Activated naive CD8-positive, alpha-beta T cell treated with anti-CD3 and anti-CD28 coated beads, Interleukin-2, amount 10 ng/mL, durations not matched to agents 7 days and 5 days (primary cell): ENCODE data around the gene ZMYND8. TPM values are rescaled to one million over a fixed set of nuclear protein-coding genes. Genes with fewer than 3 reads are reported as not detected.

Source experiments
- ATAC-seq: fragments of 150-1000 bp; cut with Tn5 transposase; one replicate; pipeline ENCODE4 v1.10.0; 2021; ENCODE audit warnings: low read depth, moderate library complexity
- POLR2A ChIA-PET: fragments of 350-600 bp; sonication (Branson Sonifier 250); formaldehyde crosslinking; loops from one replicate; lab custom pipeline; 2021; ENCODE audit warnings: antibody characterized with exemption; lab: Charles Lee
- DNase-seq: peaks from one replicate; pipeline ENCODE4 v3.0.0; 2021
- H3K27ac Mint-ChIP-seq: one replicate; pipeline ENCODE4 v1.8.0; 2022; ENCODE audit warnings: mild to moderate bottlenecking, mixed read lengths
- H3K27me3 Mint-ChIP-seq: one replicate; pipeline ENCODE4 v1.8.0; 2022; ENCODE audit warnings: mild to moderate bottlenecking, moderate library complexity, mixed read lengths
- H3K36me3 Mint-ChIP-seq: one replicate; pipeline ENCODE4 v1.8.0; 2021; ENCODE audit warnings: mild to moderate bottlenecking, mixed read lengths
- H3K4me1 Mint-ChIP-seq: one replicate; pipeline ENCODE4 v1.8.0; 2021; ENCODE audit warnings: mixed read lengths
- H3K4me3 Mint-ChIP-seq: one replicate; pipeline ENCODE4 v1.8.0; 2022; ENCODE audit warnings: mild to moderate bottlenecking, moderate library complexity, mixed read lengths
- H3K9me3 Mint-ChIP-seq: one replicate; pipeline ENCODE4 v1.8.0; 2021; ENCODE audit warnings: mixed read lengths
- total RNA-seq, 2 experiments: library from RNA; stranded (reverse); gene quantifications; one replicate each; pipeline ENCODE4 v1.2.3, GENCODE V29; 2021

Gene ZMYND8
- total RNA-seq, 2 experiments from 2014 or later: 51.0 to 51.5 TPM

DNA sequence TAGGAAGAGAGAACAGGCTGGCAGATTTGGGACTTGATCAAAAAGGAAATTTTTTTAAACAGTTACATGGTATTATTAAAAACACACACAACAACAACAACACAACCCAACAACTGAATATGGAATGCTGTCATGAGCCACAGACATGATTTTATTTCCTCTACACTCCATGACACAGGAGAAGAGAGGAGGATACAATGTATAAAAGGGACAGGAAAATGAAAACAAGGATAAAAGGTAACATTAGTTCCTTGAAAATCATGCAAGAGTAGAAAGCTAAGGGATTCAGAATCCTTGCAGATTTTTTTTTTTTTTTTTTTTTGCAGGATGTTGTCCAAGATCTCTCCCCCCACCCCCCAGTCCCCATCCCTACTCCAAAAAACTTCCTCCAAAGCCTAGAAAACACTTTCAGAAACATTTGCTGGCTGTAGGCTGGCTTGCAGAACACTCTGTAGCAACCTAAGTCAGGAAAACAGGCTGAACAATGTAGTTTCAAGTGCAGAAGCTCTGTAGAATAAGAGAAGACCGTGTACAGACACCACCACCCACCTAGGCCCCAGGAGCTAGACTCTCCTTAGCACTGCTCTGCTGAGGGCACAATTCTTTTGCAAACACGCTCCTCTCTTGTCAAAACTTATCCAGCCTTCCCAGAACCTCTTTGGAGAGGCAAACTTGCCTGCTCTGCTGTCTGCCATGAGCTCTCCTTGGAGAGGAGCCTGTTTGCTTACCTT is 845 bp downstream of the ZMYND8 start:
- no peaks in the 10 kb centered on the region for H3K27me3 Mint-ChIP-seq

DNA sequence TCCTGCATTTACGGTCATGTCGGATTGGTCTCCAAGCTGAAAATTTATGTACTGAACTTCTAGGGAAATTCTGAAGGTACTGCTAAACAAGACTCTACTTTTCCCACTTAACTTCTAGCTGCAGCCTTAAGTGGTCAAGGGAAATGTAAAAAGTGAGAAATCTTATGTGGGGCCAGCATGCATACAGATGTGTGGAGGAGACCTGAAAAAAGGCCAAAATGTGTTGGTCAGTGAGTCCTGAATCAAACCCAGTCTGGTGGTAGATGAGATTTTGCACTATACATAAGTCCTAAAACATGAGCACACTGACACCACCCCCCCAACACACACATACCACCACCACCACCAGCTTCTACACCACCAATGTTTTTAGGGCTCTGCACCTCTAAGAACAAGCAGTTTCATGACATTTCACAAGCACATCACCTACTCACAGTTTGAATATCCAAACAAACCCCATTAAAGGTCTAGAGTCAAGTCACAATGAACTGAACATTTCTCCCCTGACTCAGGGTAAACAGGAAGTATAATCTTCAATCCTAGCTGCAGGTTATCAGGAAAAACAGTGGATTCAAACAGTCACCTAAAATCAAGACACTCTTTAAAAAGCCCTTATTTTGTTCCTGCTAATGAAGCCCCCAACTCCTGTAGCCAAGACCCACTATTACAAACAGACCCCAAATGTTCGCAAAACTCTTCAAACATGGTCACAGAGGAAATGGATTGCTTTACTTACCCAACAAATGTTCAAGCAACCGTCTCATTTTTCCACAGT is 1.6 kb downstream of the ZMYND8 start:
- peaks cover 24% of the 10 kb centered on the region for H3K36me3 Mint-ChIP-seq
- H3K9me3 Mint-ChIP-seq: no peaks in the 10 kb centered on the region
- peak overlapping the region; percentile 99 for H3K27ac Mint-ChIP-seq
- no peaks in the 10 kb centered on the region for H3K27me3 Mint-ChIP-seq
- H3K4me1 Mint-ChIP-seq: peaks cover 47% of the 10 kb centered on the region
- no peak for DNase-seq
- POLR2A ChIA-PET: interaction anchor here (0.5 to 3.7 kb wide), 6 partner anchors 10 to 1650 kb away, joined by 3 to 27 read pairs (median 11); partner anchors contain the start of gene NCOA3
- H3K4me3 Mint-ChIP-seq: no peak overlapping the region
- ATAC-seq: no peak

More for the DNA sequence above, 845 bp downstream of the ZMYND8 start:
- Mint-ChIP-seq H3K4me1 (peaks cover 47% of the 10 kb centered on the region), H3K36me3 (peaks cover 24% of the 10 kb centered on the region), H3K4me3 (no peak overlapping the region), H3K9me3 (no peaks in the 10 kb centered on the region), H3K27ac (peak overlapping the region; percentile 99)
- ATAC-seq: no peak
- DNase-seq: no peak
- POLR2A ChIA-PET: interaction anchor here (0.5 to 3.7 kb wide), 18 partner anchors 8 to 1691 kb away, joined by 3 to 27 read pairs (median 4); partner anchors contain the start of genes CSE1L and NCOA3

DNA sequence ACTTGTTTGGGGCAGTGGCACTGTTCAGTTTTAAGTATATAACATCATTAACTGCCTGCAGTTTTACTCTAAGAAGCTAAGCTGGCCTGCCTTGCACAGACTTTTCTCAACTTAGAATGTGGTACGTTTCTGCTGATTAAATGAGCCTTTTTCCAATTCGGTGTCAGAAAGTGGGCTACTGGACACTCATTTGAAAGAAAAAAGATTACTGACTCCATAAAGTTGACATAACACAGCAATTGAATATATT is 2.1 kb downstream of the ZMYND8 start:
- H3K9me3 Mint-ChIP-seq: no peaks in the 10 kb centered on the region
- DNase-seq (no peak), ATAC-seq (no peak)
- no peak overlapping the region for H3K4me3 Mint-ChIP-seq
- peaks cover 24% of the 10 kb centered on the region for H3K36me3 Mint-ChIP-seq
- H3K27me3 Mint-ChIP-seq: no peaks in the 10 kb centered on the region
- peak overlapping the region; percentile 99 for H3K27ac Mint-ChIP-seq
- peaks cover 47% of the 10 kb centered on the region for H3K4me1 Mint-ChIP-seq
- POLR2A ChIA-PET: interaction anchor here (1.0 to 3.7 kb wide), 3 partner anchors 11 to 80 kb away, joined by 4 to 20 read pairs (median 5); no protein-coding TSS in a partner anchor

DNA sequence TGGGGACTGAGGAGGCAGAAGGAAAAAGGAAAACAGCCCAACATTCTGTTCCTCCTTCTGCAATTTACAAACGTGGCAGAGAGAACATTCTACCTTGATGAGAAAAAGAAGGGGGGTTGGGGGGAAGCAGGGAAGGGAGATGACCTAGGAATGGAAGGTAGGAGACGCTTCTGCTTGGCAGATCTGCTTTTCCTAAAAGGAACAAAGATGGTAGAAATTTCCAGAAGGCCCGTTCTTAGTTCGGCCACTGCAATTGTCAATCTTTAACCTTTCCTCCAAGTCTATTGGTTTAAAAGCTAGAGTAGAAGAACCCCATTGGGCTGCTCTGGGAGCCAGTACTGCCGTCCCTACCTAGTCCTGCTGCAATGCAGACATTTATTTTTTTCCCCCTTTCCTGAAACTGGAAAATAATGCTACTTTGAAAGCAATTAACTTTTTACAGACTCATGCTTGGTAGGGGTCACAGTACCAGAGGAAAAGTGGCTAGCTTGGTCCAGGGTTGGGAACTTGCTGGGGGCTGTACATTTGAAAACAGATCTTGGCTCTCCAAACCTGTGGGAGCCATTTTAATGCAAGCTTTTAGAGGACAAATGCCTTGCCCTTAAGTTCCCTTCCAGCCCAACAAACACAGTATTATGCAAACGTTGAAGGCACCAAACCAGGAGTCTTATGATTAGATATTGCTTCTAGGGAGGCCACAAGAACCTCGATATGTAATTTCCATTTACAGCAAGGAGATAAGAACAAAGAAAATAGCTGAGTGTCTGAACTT is 2.6 kb downstream of the ZMYND8 start:
- DNase-seq (no peak), ATAC-seq (no peak)
- peak overlapping the region; percentile 99 for H3K27ac Mint-ChIP-seq
- no peaks in the 10 kb centered on the region for H3K27me3 Mint-ChIP-seq
- H3K4me3 Mint-ChIP-seq: no peak overlapping the region
- peaks cover 24% of the 10 kb centered on the region for H3K36me3 Mint-ChIP-seq
- H3K4me1 Mint-ChIP-seq: peaks cover 44% of the 10 kb centered on the region
- no peaks in the 10 kb centered on the region for H3K9me3 Mint-ChIP-seq
- POLR2A ChIA-PET: interaction anchor here (1.0 to 3.7 kb wide), 2 partner anchors 11 to 26 kb away, joined by 5 to 20 read pairs; no protein-coding TSS in a partner anchor

DNA sequence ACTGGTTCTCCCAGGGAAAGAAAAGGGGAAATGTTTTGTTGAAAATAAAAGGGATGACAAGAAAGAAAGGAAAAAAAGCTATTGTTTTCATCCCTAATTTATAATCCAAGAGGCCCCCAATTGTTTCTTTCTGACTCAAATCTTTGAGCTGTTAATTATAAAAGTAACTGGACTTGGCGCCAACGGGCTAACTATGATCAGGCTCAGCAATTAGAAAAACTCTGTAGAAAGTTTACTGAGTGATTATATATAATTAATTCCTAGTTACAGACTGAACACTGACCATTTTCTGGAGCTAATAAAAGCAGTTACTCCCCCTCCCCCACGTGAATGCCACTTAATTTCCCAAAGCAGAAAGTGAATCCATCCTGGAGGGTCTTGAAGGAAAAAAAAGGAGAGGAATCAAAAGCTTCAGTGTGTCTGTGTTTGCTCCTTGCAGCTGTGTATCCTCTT is 3.2 kb downstream of the ZMYND8 start:
- H3K27me3 Mint-ChIP-seq: no peaks in the 10 kb centered on the region
- no peak for ATAC-seq
- peaks cover 40% of the 10 kb centered on the region for H3K4me1 Mint-ChIP-seq
- H3K9me3 Mint-ChIP-seq: no peaks in the 10 kb centered on the region
- H3K36me3 Mint-ChIP-seq: peaks cover 24% of the 10 kb centered on the region
- H3K27ac Mint-ChIP-seq: peak overlapping the region; percentile 40
- POLR2A ChIA-PET: interaction anchor here (0.7 to 1.0 kb wide), 2 partner anchors 11 to 27 kb away, joined by 3 to 5 read pairs; no protein-coding TSS in a partner anchor
- no peak overlapping the region for H3K4me3 Mint-ChIP-seq
- DNase-seq: no peak

DNA sequence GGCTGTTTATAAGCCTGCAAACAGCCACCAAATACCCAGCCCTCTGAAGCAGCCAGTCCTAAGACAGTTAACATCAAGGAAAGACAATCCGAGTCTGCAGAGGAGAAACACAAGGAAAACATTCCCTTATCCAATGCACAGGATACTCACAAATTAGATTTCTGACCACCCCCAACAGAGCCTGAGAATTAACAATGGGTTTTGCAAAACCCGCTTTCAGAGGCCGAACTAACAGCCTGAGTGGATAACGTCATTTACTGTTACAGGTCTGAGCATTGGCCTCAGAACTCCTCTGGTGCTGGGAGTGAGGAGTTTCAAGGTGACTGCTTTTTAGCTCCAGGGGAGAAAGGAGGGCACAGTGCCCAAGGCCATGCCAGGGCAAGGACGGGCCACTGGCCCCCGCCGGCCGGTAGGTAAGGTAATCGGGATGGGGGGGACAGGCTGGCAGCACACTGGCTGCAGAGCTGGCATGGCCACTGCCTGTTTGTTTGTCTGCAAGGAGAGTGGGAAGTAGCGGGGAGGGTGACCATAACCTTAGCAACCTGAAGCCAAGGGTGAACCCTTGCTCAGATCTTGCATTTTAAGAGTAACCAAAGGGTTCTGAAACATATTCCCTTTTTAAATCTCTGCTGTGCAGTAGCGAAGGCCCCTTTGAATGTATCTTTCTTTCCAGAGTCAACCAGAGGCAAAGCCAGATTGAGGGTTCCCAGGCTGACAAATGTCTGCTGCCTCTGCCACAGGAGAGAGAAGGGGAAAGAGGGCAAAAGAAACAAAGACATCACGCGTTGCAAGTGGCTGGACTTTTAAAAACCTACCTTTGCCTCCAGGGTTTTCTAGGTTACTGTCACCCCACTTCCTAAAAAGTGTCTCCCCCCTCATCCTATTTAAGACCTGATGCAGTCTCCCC is 3.9 kb downstream of the ZMYND8 start:
- POLR2A ChIA-PET: interaction anchor here (0.7 to 1.4 kb wide), 2 partner anchors 12 to 31 kb away, joined by 3 read pairs; no protein-coding TSS in a partner anchor
- ATAC-seq (no peak), DNase-seq (no peak)
- Mint-ChIP-seq H3K4me1 (peaks cover 39% of the 10 kb centered on the region), H3K4me3 (no peak overlapping the region), H3K9me3 (no peaks in the 10 kb centered on the region), H3K27me3 (no peaks in the 10 kb centered on the region), H3K36me3 (peaks cover 27% of the 10 kb centered on the region), H3K27ac (peak overlapping the region; percentile 76)

DNA sequence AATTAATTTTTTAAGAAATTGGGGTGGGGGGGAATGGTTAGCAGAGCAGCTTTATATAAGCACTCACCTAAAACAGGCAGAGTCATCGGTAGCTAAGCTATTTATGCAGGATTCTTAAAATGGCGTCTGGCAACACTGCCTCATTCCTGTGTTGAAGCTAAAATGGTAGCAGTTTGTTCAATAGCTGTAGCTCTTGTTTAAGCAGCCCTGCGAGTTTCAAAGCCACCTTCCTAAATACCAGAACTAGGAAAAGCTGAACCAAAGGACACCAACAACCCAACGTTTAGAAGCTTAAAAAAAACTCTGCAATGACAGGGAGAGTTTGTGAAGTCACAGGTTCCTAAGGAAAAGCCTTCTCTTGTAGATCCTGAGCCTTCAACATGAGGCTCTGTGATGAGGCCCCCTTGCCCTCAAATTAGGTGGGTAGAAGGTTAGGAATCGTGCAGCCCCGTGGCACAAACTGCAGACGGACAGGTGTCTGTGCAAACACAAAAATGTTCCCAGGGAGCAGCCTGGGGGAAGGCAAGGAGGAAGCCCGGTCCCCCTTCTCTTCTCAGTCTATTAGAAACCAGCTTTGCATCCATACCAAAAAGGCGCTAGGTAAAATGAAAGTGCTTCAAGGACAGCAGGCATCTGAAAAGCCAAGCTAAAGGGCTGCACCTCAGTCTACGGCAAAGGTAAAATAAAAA is 4.7 kb downstream of the ZMYND8 start:
- peak overlapping the region; percentile 76 for H3K27ac Mint-ChIP-seq
- H3K9me3 Mint-ChIP-seq: no peaks in the 10 kb centered on the region
- no peak for DNase-seq
- no peak for ATAC-seq
- no peak overlapping the region for H3K4me3 Mint-ChIP-seq
- peaks cover 34% of the 10 kb centered on the region for H3K36me3 Mint-ChIP-seq
- H3K4me1 Mint-ChIP-seq: peaks cover 39% of the 10 kb centered on the region
- no peaks in the 10 kb centered on the region for H3K27me3 Mint-ChIP-seq
- POLR2A ChIA-PET: interaction anchor here (1.4 to 1.5 kb wide), 2 partner anchors 29 to 32 kb away, joined by 3 to 5 read pairs; no protein-coding TSS in a partner anchor

DNA sequence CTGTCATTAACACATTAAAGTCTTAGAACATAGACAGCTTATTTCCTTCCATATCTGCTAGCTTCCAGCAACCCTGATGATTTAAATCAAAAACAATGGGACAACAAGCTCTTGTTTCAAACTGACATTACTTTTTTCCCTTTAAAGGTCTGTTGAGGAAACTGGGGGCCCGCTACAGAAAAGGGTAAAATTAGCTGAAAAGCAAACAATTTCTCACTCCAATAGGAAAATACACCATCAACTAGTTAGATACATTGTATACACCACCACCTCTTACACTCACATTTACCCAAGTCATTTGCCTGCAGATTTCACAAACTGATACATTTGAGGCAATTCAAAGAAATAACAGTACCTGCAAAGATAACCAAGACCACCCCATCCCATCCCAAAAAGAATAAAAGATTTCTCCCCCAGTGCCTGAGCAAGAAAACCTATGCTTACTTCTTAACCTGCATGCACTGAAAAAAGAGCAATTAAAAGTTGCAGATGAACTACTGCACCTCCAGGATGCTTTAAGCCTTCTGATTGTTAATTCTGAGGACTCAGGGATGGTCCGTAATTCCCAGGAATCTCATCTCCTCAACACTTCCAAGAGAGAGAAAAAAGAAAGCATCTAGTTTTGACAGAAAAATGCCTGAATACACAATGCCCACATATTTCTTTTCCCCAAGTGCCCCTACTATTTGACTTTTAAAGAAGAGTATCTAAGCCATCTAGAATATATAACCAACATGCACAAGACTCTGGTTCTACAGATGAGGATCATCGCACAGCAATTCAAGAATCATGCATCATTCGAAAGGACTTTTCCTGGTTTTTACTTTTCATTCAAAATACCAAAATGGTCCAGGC is 5.6 kb downstream of the ZMYND8 start:
- no peak overlapping the region for H3K4me3 Mint-ChIP-seq
- DNase-seq: no peak
- POLR2A ChIA-PET: interaction anchor here (1.2 to 1.5 kb wide), 2 partner anchors 8 to 30 kb away, joined by 4 to 5 read pairs; no protein-coding TSS in a partner anchor
- H3K9me3 Mint-ChIP-seq: no peaks in the 10 kb centered on the region
- H3K27me3 Mint-ChIP-seq: no peaks in the 10 kb centered on the region
- ATAC-seq: no peak
- peaks cover 41% of the 10 kb centered on the region for H3K4me1 Mint-ChIP-seq
- H3K27ac Mint-ChIP-seq: peak overlapping the region; percentile 76
- peaks cover 38% of the 10 kb centered on the region for H3K36me3 Mint-ChIP-seq

GRCh38 chr20:47350181-47350550 is 6.3 kb downstream of the ZMYND8 start:
- Mint-ChIP-seq H3K4me3 (no peak overlapping the region), H3K36me3 (peaks cover 36% of the 10 kb centered on the region), H3K27me3 (no peaks in the 10 kb centered on the region), H3K9me3 (no peaks in the 10 kb centered on the region), H3K4me1 (peaks cover 36% of the 10 kb centered on the region), H3K27ac (no peak overlapping the region)
- DNase-seq (no peak), ATAC-seq (peak; percentile 28)
- POLR2A ChIA-PET: interaction anchor here (0.7 to 1.2 kb wide), 3 partner anchors 9 to 33 kb away, joined by 3 to 4 read pairs (median 3); no protein-coding TSS in a partner anchor

DNA sequence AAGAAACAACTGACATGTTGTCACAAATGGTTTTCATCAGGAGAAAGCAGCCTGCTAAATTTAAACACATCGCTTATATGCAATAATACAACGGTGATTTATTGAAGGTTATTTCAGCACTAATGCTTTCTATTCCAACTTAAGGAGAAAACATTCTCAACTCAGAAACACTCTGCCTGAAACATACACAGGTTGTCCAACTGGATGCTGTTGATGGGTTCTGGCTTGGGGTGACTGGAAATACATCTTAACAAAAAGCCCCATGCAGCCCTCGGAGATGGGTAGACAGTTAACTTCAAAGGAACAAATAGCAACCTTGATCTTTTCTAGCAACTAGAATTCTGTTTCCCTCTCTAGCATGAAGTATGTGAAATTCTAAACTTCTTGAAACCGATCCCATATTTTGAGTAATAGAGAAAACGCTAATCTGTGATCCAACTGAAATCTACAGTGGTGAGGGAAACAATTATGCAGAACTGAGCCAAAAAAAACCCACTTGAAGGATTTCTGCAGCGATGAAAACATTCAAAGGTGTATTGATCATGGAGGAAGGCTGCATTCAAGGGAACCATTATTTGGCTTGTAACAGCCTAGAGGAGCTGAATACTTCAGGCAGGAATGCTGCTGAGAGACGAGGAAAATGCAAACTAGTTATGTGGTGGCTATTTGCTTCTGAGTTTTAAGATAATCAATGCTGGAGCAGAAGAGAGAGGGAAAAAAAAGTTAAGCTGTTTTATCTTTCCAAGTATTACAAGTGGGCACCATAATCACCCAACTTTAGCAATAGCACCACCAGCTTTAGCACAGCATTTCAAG is 6.9 kb downstream of the ZMYND8 start:
- Mint-ChIP-seq H3K9me3 (no peaks in the 10 kb centered on the region), H3K27ac (no peak overlapping the region), H3K4me1 (peaks cover 33% of the 10 kb centered on the region), H3K4me3 (no peak overlapping the region), H3K27me3 (no peaks in the 10 kb centered on the region), H3K36me3 (peaks cover 36% of the 10 kb centered on the region)
- POLR2A ChIA-PET: interaction anchor here (0.7 to 1.2 kb wide), 3 partner anchors 9 to 32 kb away, joined by 3 to 4 read pairs (median 3); no protein-coding TSS in a partner anchor
- DNase-seq (no peak), ATAC-seq (no peak)
